Transverse colon (tissue), 4 donors: ENCODE measurements around the gene SLC37A1. TPM values are rescaled to one million over a fixed set of nuclear protein-coding genes. Genes with fewer than 3 reads are reported as not detected.

Source experiments
- DNase-seq: peaks from one replicate; pipeline ENCODE4 v3.0.0-alpha.2; 2019
- H3K27ac ChIP-seq, 4 donors: fragments of 200-600 bp; sonication (generic); 2 replicates each; pipeline ENCODE4 v1.5.1; 2016 to 2018; ENCODE audit warnings: inconsistent platforms in 4 of 4
- H3K27me3 ChIP-seq: fragments of 200-600 bp; sonication (generic); 2 replicates; pipeline ENCODE4 v1.5.1; 2017; ENCODE audit warnings: inconsistent platforms
- H3K36me3 ChIP-seq, 4 donors: fragments of 200-600 bp; sonication (generic); 2 replicates each; pipeline ENCODE4 v1.5.1; 2017 to 2019; ENCODE audit warnings: inconsistent platforms in 4 of 4
- H3K4me1 ChIP-seq, 4 donors: fragments of 200-600 bp; sonication (generic); 2 replicates each; pipeline ENCODE4 v1.5.1; 2017 to 2020; ENCODE audit warnings: inconsistent platforms in 4 of 4
- H3K4me3 ChIP-seq, 4 donors: fragments of 200-600 bp; sonication (generic); 1 replicate in 1 of 4; 2 replicates in 3 of 4; pipeline versions ENCODE4 v1.5.1 to v1.6.1; 2017 to 2019; ENCODE audit warnings: inconsistent platforms in 4 of 4
- H3K9me3 ChIP-seq, 2 donors: fragments of 200-600 bp; sonication (generic); 2 replicates each; pipeline ENCODE4 v1.5.1; 2017 to 2019; ENCODE audit warnings: inconsistent platforms in 2 of 2
- CTCF ChIP-seq, 5 experiments: fragments of 200-600 bp in 3 of 5; fragments of 450-650 bp in 2 of 5; sonication (generic) in 3 of 5; IDR thresholded peaks; 1 replicate in 2 of 5; 2 replicates in 3 of 5; pipeline ENCODE4 v1.5.1; 2016 to 2017; ENCODE audit warnings: antibody characterized with exemption in 5 of 5, inconsistent platforms in 3 of 5, mild to moderate bottlenecking in 2 of 5, moderate library complexity in 1 of 5
- EP300 ChIP-seq: sonication (generic); formaldehyde crosslinking; IDR thresholded peaks from one replicate; pipeline ENCODE4 v1.6.1; 2017; ENCODE audit warnings: antibody characterized with exemption, low read depth
- POLR2A ChIP-seq: fragments of 450-650 bp; IDR thresholded peaks from one replicate; pipeline ENCODE4 v1.6.1; 2016; ENCODE audit warnings: antibody characterized with exemption, mild to moderate bottlenecking, moderate library complexity
- POLR2AphosphoS5 ChIP-seq, 3 donors: sonication (generic); formaldehyde crosslinking; IDR thresholded peaks; one replicate each; pipeline ENCODE4 v1.6.1; 2016; ENCODE audit warnings: antibody characterized with exemption in 3 of 3
- WGBS, 2 donors: methylation state at CpG; one replicate each; pipeline ENCODE4 v1.1.5; 2018; ENCODE audit warnings: low coverage in 1 of 2; 5-methylcytosine and 5-hydroxymethylcytosine counted together
- in situ Hi-C, 4 donors: fragments of 200-750 bp; cut with MboI; loops; one replicate each; pipeline versions ENCODE4 v1.15.0 to v1.15.1; 2017; ENCODE audit warnings: low sequenced_read_pairs in 3 of 4, low pct_ligation_motif_present in 1 of 4, low pct_unique_long_range_greater_than_20kb in 1 of 4
- intact Hi-C: fragments of 100-400 bp; cut with DNase I; formaldehyde crosslinking; loops from one replicate; pipeline ENCODE4 v1.15.1; 2023; ENCODE audit warnings: low total_unique reads
- total RNA-seq, 4 donors: library from RNA; depleted of rRNA; stranded (reverse); fragments of >200 nt; gene quantifications; one replicate each; pipeline ENCODE4 v1.1.0, GENCODE V29; 2016

Gene SLC37A1
- total RNA-seq, 4 donors from 2014 or later = 80.8 to 139 (median 117) TPM

GRCh38 chr21:42569732-42570301 is 56.2 kb downstream of the SLC37A1 start:
- peaks cover 0 to 25% (median 11%) of the 10 kb centered on the region in 4 donors for H3K36me3 ChIP-seq
- H3K27me3 ChIP-seq = no peaks in the 10 kb centered on the region
- H3K9me3 ChIP-seq = no peaks in the 10 kb centered on the region
- DNase-seq = peak; percentile 1
- in situ Hi-C loops (loop anchor here in 1 of 4 donors (25.0 kb wide), 1 partner anchor 258 kb away; the partner anchor contains the start of gene TFF3), intact Hi-C loops (loop anchor here (10.0 kb wide), 1 partner anchor 1395 kb away; no protein-coding TSS in a partner anchor)
- H3K4me1 ChIP-seq = no peaks in the 10 kb centered on the region
- no peak overlapping the region for H3K4me3 ChIP-seq
- TF ChIP-seq EP300 (no peak), CTCF (IDR thresholded peaks at IDR 0.05) (no peak), POLR2A (no peak), POLR2AphosphoS5 (IDR thresholded peaks at IDR 0.05) (no peak)
- no peak overlapping the region for H3K27ac ChIP-seq
- WGBS, 2 donors = 80 to 88% methylated on average over 1 to 20 of the region's 31 CpGs

- no peaks in the 10 kb centered on the region for H3K4me1 ChIP-seq
- H3K4me3 ChIP-seq = no peak overlapping the region
- intact Hi-C loops = no loop called here
- 89% methylated on average over 9 of the region's 9 CpGs; no CpG with 5 or more reads in 1 of the 2 donors for WGBS, 2 donors
- H3K27ac ChIP-seq = no peak overlapping the region
- in situ Hi-C loops = loop anchor here in 1 of 4 donors (25.0 kb wide), 1 partner anchor 258 kb away; the partner anchor contains the start of gene TFF3
- no peaks in the 10 kb centered on the region for H3K9me3 ChIP-seq
- peak; percentile 0 for DNase-seq
- H3K27me3 ChIP-seq = no peaks in the 10 kb centered on the region
- TF ChIP-seq POLR2AphosphoS5 (IDR thresholded peaks at IDR 0.05) (no peak), CTCF (IDR thresholded peaks at IDR 0.05) (no peak), EP300 (no peak), POLR2A (no peak)
- H3K36me3 ChIP-seq = peaks cover 0 to 27% (median 12%) of the 10 kb centered on the region in 4 donors
Observed at GRCh38 chr21:42570362-42570761, 56.7 kb downstream of the SLC37A1 start.

GRCh38 chr21:42570841-42571387 is 57.3 kb downstream of the SLC37A1 start:
- TF ChIP-seq POLR2A (no peak), EP300 (no peak), CTCF (IDR thresholded peaks at IDR 0.05) (no peak), POLR2AphosphoS5 (IDR thresholded peaks at IDR 0.05) (no peak)
- Histone ChIP-seq H3K27ac (no peak overlapping the region), H3K4me3 (no peak overlapping the region), H3K36me3 (peaks cover 0 to 32% (median 10%) of the 10 kb centered on the region in 4 donors), H3K9me3 (no peaks in the 10 kb centered on the region), H3K27me3 (no peaks in the 10 kb centered on the region), H3K4me1 (no peaks in the 10 kb centered on the region)
- in situ Hi-C loops (loop anchor here in 1 of 4 donors (25.0 kb wide), 1 partner anchor 259 kb away; the partner anchor contains the start of gene TFF3), intact Hi-C loops (no loop called here)
- DNase-seq = peak; percentile 8
- WGBS, 2 donors = 80 to 85% methylated on average over 9 to 16 of the region's 20 CpGs

- in situ Hi-C loops = loop anchor here in 1 of 4 donors (25.0 kb wide), 1 partner anchor 259 kb away; the partner anchor contains the start of gene TFF3
- TF ChIP-seq POLR2AphosphoS5 (IDR thresholded peaks at IDR 0.05) (no peak), CTCF (IDR thresholded peaks at IDR 0.05) (no peak), POLR2A (no peak), EP300 (no peak)
- Histone ChIP-seq H3K4me1 (no peaks in the 10 kb centered on the region), H3K4me3 (no peak overlapping the region), H3K9me3 (no peaks in the 10 kb centered on the region), H3K36me3 (peaks cover 0 to 38% (median 8%) of the 10 kb centered on the region in 4 donors), H3K27ac (no peak overlapping the region), H3K27me3 (no peaks in the 10 kb centered on the region)
- intact Hi-C loops = no loop called here
- WGBS, 2 donors = 84 to 86% methylated on average over 17 to 20 of the region's 20 CpGs
- no peak for DNase-seq
Observed at GRCh38 chr21:42571391-42572150, 57.9 kb downstream of the SLC37A1 start.
